ENCODE data around the gene CTDSPL2. TPM values are rescaled to one million over a fixed set of nuclear protein-coding genes. Genes with fewer than 3 reads are reported as not detected.

The CTDSPL2 gene
- 10 to 100 TPM; 67.2 to 67.3 TPM for total RNA-seq

DNA sequence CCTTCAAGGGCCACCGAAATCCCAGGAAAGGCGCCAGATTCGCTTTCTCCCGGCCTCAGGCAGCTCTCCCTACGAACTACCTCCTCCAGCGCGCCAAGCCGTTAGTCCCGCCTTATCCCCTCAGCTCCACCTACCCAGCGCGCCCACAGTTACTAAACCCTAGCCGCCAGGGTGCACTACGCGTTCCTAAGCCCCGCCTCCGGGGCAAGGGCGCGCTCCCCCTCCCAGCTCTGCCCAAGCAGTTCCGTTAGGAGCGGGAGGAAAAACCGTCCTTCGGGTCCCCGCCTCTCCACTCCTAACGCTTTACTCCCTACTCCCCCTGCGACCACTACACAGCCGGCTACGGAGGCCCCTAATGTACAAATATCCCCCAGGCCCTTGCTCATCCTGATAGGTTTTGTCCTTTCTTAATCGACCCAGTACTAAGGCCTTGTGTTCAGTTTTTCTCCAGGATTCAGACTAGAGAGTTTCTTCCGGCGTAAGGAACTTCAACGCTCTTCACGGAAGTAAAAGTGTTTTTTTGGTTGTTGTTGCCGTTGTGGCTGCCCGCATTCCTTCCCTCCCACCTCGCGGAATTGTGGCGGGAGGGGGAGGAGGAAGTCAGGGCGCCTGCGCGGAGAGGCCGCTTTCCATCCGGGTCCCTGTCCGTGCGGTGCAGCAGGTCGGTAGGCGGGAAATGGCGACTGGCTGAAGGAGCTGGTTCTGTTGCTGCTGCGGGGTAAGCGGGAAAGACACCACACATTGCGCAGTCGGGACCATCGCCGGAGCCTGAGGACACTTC is at the start of gene CTDSPL2:
TSS of gene CTDSPL2 (plus strand) at position 655 of the 781 bp plus-strand sequence. CDS start 31,386 bp downstream, outside the sequence.
- H3K36me3 Mint-ChIP-seq: peaks cover 5% of the 10 kb centered on the region
- H3K9me3 Mint-ChIP-seq: no peaks in the 10 kb centered on the region
- peak within 1 kb of the TSS; percentile 100 for H3K4me3 Mint-ChIP-seq
- ATAC-seq (peak; percentile 99), DNase-seq (ENCODE audit: low spot score) (peak; percentile 97)
- H3K4me1 Mint-ChIP-seq (ENCODE audit: low read depth in 2 of 2): peaks cover 33 to 50% of the 10 kb centered on the region in 2 donors
- peak within 1 kb of the TSS; percentile 99 to 100 for H3K27ac Mint-ChIP-seq
- H3K27me3 Mint-ChIP-seq: no peaks in the 10 kb centered on the region

DNA sequence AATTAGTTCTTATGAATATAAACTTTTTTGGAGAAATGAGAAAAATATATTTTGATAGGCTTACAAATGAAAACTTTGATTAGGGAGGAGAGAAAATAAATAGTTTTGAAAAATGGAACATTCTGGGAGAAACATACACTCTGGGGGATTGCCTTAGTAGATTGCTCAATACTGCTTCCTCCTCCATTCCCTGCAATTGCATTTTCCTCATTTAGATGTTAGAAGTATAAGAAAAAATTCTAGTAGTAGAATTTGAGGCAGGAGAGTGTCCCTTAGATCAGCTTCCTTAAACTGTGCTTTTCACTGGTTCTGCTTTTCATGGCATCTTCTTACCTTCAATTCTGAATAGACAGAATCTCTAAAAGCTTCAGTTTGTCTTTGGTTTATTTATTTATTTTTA is 46.2 kb upstream of the CTDSPL2 start:
- no peaks in the 10 kb centered on the region for H3K27me3 Mint-ChIP-seq
- no peak for ATAC-seq

DNA sequence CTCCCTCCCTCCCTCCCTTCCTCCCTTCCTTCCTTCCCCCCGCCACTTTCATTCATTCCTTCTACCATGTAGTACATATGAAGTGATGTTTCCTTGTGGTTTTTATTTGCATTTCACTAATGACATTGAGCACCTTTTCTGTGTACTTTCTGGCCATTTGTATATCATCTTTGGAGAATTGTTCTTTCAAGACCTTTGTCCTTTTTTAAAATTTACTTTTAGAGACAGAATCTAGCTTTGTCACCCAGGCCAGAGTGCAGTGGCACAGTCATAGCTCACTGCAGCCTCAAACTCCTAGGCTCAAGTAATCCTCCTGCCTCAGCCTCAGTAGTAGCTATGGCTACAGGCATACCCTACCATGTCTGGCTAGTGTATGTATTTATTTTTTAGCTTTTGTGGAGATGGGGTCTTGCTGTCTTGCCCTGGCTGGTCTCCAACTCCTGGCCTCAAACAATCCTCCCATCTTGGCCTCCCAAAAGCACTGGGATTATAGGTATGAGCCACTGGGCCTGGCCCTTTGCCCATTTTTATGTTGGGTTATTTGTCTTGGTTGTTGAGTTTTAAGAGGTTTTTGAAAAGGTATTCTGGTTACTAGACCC is 42.0 kb upstream of the CTDSPL2 start:
- Mint-ChIP-seq H3K36me3 (peaks cover 5% of the 10 kb centered on the region), H3K9me3 (no peaks in the 10 kb centered on the region), H3K4me1 (ENCODE audit: low read depth in 2 of 2) (peaks cover 0 to 6% of the 10 kb centered on the region in 2 donors), H3K27ac (peak overlapping the region; percentile 4 to 27), H3K4me3 (no peak overlapping the region), H3K27me3 (no peaks in the 10 kb centered on the region)
- no peak for ATAC-seq
- DNase-seq (ENCODE audit: low spot score): no peak

More for the DNA sequence above, 46.2 kb upstream of the CTDSPL2 start:
- no peak for DNase-seq (ENCODE audit: low spot score)
- H3K36me3 Mint-ChIP-seq: peaks cover 10% of the 10 kb centered on the region
- no peaks in the 10 kb centered on the region for H3K9me3 Mint-ChIP-seq
- H3K4me1 Mint-ChIP-seq (ENCODE audit: low read depth in 2 of 2): peaks cover 0 to 10% of the 10 kb centered on the region in 2 donors
- no peak overlapping the region for H3K4me3 Mint-ChIP-seq
- H3K27ac Mint-ChIP-seq: no peak overlapping the region

DNA sequence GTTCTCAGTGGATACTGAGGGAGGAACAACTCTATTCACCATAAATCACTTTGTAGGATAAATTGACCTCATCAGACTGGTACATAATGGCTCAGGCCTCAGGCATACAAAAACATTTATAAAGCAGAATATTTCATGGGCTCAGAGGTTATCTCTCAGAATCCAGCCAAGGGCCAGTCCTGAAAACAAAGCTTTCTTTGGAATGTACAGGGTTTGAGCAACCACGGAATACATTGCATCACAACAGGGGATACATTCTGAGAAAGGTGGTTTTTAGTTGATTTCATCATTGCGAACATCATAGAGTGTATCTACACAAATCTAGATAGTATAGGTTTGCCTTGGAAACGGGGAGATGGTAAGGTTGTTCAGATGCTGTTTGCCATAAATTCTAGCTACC is 33.4 kb upstream of the CTDSPL2 start:
- peak overlapping the region; percentile 24 to 44 for H3K27ac Mint-ChIP-seq
- peaks cover 8 to 20% of the 10 kb centered on the region in 2 donors for H3K4me1 Mint-ChIP-seq (ENCODE audit: low read depth in 2 of 2)
- no peaks in the 10 kb centered on the region for H3K9me3 Mint-ChIP-seq
- H3K4me3 Mint-ChIP-seq: no peak overlapping the region
- ATAC-seq (no peak), DNase-seq (ENCODE audit: low spot score) (no peak)
- H3K27me3 Mint-ChIP-seq: no peaks in the 10 kb centered on the region
- H3K36me3 Mint-ChIP-seq: no peaks in the 10 kb centered on the region

DNA sequence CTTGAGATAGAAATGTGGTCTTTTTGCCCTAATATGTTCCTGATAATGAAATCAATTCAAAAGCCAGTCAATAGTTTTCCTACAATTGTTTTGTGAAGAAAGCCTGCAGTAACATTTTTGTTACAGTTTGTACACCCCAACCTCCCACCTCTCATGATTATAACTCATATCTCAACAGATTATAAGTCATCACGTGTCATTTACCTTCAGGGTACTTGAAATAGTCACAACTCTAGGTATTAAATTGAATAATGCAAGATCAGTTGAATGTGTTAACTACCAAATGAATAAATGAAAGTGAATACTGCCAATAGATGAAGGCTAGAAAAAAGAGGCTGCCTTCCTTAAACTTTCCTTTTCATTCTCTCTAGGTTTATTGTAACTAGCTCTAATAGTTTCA is 32.9 kb upstream of the CTDSPL2 start:
- DNase-seq (ENCODE audit: low spot score): no peak
- Mint-ChIP-seq H3K4me1 (ENCODE audit: low read depth in 2 of 2) (peaks cover 8 to 20% of the 10 kb centered on the region in 2 donors), H3K27me3 (no peaks in the 10 kb centered on the region), H3K9me3 (no peaks in the 10 kb centered on the region), H3K36me3 (no peaks in the 10 kb centered on the region), H3K4me3 (peak overlapping the region; percentile 30), H3K27ac (peak overlapping the region; percentile 24 to 44)
- no peak for ATAC-seq

DNA sequence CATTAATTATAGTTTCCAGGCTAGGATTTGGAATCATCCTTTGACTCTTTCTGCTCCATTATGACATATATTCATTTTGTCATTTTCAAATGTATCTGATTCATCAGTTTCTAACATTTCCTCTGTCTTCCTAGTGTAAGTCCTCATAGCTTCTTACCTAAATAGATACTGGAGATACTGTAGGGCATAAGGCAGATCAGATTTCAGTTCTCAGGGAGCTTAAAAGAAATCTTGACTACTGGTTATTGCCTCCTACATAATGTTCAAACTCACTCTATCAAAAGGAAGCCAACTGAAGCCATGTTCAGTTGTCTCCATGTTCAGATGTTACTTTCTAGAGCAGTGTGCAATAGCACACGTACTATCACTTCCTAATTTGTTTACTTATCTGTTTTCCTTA is 29.6 kb upstream of the CTDSPL2 start:
- Mint-ChIP-seq H3K27ac (peak overlapping the region; percentile 7 to 30), H3K27me3 (no peaks in the 10 kb centered on the region), H3K9me3 (no peaks in the 10 kb centered on the region), H3K4me3 (no peak overlapping the region), H3K4me1 (ENCODE audit: low read depth in 2 of 2) (peaks cover 8 to 20% of the 10 kb centered on the region in 2 donors), H3K36me3 (no peaks in the 10 kb centered on the region)
- ATAC-seq (no peak), DNase-seq (ENCODE audit: low spot score) (no peak)

DNA sequence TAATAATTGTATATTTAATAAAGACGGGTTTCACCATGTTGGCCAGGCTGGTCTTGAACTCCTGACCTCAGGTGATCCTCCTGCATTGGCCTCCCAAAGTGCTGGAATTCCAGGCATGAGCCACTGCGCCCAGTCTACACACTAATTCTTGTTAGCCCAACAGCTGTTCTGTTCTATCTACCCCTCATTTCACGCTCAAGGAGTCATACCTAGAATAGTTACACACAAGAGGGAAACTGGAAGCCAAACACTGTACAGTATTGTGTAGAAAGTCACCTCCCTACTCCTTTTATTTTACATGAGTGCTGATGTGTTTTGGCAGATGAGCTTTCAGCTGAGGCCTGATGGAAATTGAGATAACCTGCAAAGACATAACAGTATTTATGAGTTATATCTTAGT is 13.4 kb upstream of the CTDSPL2 start:
- Mint-ChIP-seq H3K36me3 (no peaks in the 10 kb centered on the region), H3K27ac (no peak overlapping the region), H3K9me3 (no peaks in the 10 kb centered on the region), H3K27me3 (no peaks in the 10 kb centered on the region), H3K4me1 (ENCODE audit: low read depth in 2 of 2) (no peaks in the 10 kb centered on the region), H3K4me3 (no peak overlapping the region)
- no peak for DNase-seq (ENCODE audit: low spot score)
- ATAC-seq: peak in 1 of 2 donors; percentile 85

DNA sequence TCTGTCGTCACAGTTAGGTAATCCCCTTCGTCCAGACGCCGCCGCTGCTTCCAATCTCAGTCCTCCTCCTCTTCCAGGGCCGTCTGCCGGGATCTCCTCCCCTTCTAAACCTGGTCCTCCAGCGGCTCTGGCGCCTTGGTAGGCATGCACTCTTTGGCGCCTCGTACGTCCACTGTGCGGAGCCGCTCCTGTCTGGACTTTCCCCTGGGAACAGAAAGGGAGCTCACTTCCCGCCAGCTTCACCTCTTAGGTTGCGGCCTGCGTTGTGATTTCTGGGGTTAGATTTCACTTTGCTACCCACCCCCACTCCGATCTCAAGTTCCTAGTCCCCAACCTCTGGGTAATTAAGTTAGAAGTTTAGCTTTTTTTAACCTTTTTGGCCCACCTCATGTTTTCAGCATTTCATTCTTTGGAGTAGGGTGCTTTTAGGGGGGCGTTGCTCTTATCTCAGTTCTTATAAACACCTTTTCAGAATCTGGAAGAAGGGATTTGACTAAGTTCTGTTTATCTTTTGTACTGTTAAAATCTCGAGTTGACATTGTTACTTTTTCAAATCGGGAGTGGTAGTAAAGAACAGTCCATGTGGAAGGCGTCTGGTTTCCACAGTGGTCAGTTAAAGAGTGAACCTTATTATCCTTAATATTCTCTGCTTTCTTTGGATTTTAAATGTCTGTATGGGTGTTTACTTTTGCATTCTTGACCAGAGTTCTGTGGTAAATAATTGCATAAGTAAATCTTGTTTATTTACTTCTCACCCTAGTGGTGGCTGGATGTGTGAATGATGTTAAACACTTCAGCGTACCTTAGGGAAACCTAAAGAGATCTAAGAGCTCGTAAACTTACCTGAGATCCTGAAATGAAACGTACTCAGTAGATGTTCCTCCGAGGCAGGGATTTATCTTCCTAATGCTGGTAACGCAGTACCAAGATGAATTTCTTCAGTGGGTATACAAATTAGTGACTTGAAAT is 611 bp downstream of the CTDSPL2 start:
- DNase-seq (ENCODE audit: low spot score) (no peak), ATAC-seq (peak in 1 of 2 donors; percentile 34)
- Mint-ChIP-seq H3K4me3 (peak overlapping the region; percentile 100), H3K36me3 (peaks cover 5% of the 10 kb centered on the region), H3K27ac (peak overlapping the region; percentile 99 to 100), H3K4me1 (ENCODE audit: low read depth in 2 of 2) (peaks cover 33 to 50% of the 10 kb centered on the region in 2 donors), H3K9me3 (no peaks in the 10 kb centered on the region), H3K27me3 (no peaks in the 10 kb centered on the region)

DNA sequence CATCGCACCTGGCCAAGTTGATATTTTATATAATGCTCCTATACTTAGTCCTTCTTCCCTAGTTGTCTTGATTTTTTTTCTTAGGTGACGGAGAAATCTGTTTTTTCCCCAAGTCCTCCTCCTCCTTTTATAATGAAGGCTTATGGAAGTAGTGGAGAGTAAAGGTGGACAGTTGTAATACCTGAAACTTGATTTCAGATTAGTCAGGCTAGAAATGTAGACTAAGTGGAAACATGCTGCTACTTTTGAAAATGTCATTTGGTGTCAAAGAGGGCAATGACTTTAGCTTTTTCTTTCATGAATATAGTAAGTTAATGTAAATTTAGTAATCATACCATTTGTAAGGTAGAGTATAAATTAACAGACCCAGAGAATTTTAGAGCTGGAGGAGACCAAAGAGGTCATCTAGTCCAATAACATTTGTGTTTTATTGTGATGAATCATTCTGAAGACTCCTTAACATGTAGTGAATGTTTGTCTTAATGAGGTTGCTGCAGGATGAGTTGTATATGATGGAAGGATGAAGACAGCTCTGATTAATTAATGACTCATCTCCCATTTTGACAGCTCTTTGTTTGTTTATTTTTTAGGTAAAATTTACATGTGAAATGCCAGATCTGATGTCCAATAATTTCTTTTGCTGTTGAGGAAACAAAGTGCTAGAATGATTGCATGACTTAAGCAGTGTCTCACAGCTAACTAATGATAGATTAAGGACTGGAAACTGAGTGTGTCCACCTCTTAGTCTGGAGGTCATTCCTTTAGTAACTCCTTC is 8.7 kb downstream of the CTDSPL2 start:
- H3K9me3 Mint-ChIP-seq: no peaks in the 10 kb centered on the region
- H3K4me3 Mint-ChIP-seq: no peak overlapping the region
- H3K27me3 Mint-ChIP-seq: no peaks in the 10 kb centered on the region
- no peak overlapping the region for H3K27ac Mint-ChIP-seq
- no peak for DNase-seq (ENCODE audit: low spot score)
- ATAC-seq: no peak
- no peaks in the 10 kb centered on the region for H3K36me3 Mint-ChIP-seq
- peaks cover 32 to 47% of the 10 kb centered on the region in 2 donors for H3K4me1 Mint-ChIP-seq (ENCODE audit: low read depth in 2 of 2)

DNA sequence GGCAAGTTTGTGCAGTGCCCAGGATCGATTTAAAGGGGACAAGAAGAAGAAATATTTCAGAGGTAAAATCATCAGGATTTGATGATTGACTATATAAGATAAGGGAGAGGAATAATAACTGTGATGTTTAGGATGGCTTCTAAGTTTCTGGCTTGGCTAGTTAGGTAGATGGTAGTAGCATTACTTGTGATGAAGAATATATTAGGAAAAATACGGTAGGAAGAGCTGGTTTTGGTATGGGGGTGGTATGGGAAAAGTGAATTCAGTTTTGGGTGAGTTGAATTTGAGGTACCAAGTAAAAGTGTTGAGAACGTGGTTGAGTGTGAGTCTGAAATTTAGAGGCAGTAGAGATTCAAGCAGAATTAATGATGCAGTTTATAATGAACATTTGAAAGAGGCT is 11.0 kb downstream of the CTDSPL2 start:
- H3K36me3 Mint-ChIP-seq: no peaks in the 10 kb centered on the region

DNA sequence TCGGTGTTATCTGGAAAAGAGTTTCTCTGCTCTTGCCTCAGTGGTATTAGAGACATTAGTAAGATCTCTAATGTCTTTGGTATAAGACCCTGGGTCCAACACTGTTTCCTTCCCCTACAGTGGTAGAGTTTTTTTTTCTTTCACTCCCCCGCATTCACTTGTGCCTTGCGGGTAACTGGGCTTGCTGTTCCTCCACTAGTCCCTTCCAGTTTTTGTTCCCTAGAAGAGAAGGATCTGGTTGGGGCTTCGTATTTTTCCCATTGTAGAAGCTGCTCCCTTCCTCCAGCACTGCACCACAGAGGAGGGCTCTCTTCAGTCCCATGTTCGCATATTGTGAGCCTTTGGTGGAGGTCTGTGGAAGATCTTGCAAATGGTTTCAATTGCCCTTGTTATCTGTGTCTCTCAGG is 13.7 kb downstream of the CTDSPL2 start:
- no peak for ATAC-seq
- peaks cover 32 to 45% of the 10 kb centered on the region in 2 donors for H3K4me1 Mint-ChIP-seq (ENCODE audit: low read depth in 2 of 2)

More for the DNA sequence above, 11.0 kb downstream of the CTDSPL2 start:
- H3K27me3 Mint-ChIP-seq: no peaks in the 10 kb centered on the region
- peaks cover 37 to 50% of the 10 kb centered on the region in 2 donors for H3K4me1 Mint-ChIP-seq (ENCODE audit: low read depth in 2 of 2)
- no peaks in the 10 kb centered on the region for H3K9me3 Mint-ChIP-seq
- no peak for DNase-seq (ENCODE audit: low spot score)
- no peak overlapping the region for H3K27ac Mint-ChIP-seq
- ATAC-seq: no peak
- no peak overlapping the region for H3K4me3 Mint-ChIP-seq

DNA sequence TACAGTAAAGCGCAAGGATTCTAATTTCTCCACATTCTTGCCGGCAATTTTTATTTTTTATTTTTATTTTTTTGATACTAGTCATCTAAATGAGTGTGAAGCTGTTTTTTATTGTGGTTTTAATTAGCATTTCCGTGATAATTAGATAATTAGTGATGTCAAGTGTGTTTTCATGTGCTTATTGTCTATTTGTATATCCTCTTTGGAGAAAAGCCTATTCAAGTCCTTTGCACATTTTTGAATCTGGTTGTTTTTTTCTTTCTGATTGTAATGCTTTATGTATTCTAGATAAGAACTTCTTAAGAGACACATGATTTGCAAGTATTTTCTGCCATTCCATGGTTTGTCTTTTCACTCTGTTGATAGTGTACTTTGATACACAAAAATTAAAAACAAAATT is 16.1 kb downstream of the CTDSPL2 start:
- ATAC-seq (no peak), DNase-seq (ENCODE audit: low spot score) (no peak)
- Mint-ChIP-seq H3K9me3 (no peaks in the 10 kb centered on the region), H3K4me1 (ENCODE audit: low read depth in 2 of 2) (peaks cover 28 to 29% of the 10 kb centered on the region in 2 donors), H3K27me3 (no peaks in the 10 kb centered on the region), H3K36me3 (no peaks in the 10 kb centered on the region), H3K27ac (no peak overlapping the region), H3K4me3 (no peak overlapping the region)

More for the DNA sequence above, 13.7 kb downstream of the CTDSPL2 start:
- H3K4me3 Mint-ChIP-seq: no peak overlapping the region
- H3K9me3 Mint-ChIP-seq: no peaks in the 10 kb centered on the region
- no peaks in the 10 kb centered on the region for H3K36me3 Mint-ChIP-seq
- DNase-seq (ENCODE audit: low spot score): no peak
- H3K27ac Mint-ChIP-seq: peak overlapping the region in 1 of 2 donors; percentile 65
- H3K27me3 Mint-ChIP-seq: no peaks in the 10 kb centered on the region
